KMS-11 (cell line): Measurements from ENCODE around the gene TXNRD2.

Experiments used
- H2AFZ ChIP-seq: fragments of 200-600 bp; sonication (generic); 2 replicates; pipeline ENCODE4 v1.6.1; 2016; ENCODE audit warnings: antibody characterized with exemption, mixed run types, low read depth
- H3K27ac ChIP-seq: fragments of 200-600 bp; sonication (generic); 2 replicates; pipeline ENCODE4 v1.6.1; 2016; ENCODE audit warnings: mild to moderate bottlenecking, mixed run types
- H3K27me3 ChIP-seq: fragments of 200-600 bp; sonication (generic); 2 replicates; pipeline ENCODE4 v1.6.1; 2017; ENCODE audit warnings: mild to moderate bottlenecking, low read depth, mixed run types, moderate library complexity; ENCODE audit not compliant: insufficient read depth
- H3K36me3 ChIP-seq: fragments of 200-600 bp; sonication (generic); 2 replicates; pipeline ENCODE4 v1.6.1; 2017; ENCODE audit warnings: mild to moderate bottlenecking, mixed run types; ENCODE audit not compliant: insufficient read depth
- H3K4me1 ChIP-seq: fragments of 200-600 bp; sonication (generic); 2 replicates; pipeline ENCODE4 v1.6.1; 2016; ENCODE audit warnings: mild to moderate bottlenecking, low read depth, mixed run types; ENCODE audit not compliant: poor library complexity, severe bottlenecking
- H3K4me2 ChIP-seq: fragments of 200-600 bp; sonication (generic); 2 replicates; pipeline ENCODE4 v1.7.0; 2016; ENCODE audit warnings: mild to moderate bottlenecking, mixed run types
- H3K4me3 ChIP-seq: fragments of 200-600 bp; sonication (generic); IDR thresholded peaks from 2 replicates; pipeline ENCODE4 v1.6.1; 2017; ENCODE audit warnings: low read depth, low read length, mixed read lengths; ENCODE audit not compliant: insufficient read depth
- H3K79me2 ChIP-seq: fragments of 200-600 bp; sonication (generic); 2 replicates; pipeline ENCODE4 v1.6.1; 2016; ENCODE audit warnings: low read depth, mixed run types; ENCODE audit not compliant: insufficient read depth
- H3K9ac ChIP-seq: fragments of 200-600 bp; sonication (generic); 2 replicates; pipeline ENCODE4 v1.6.1; 2016; ENCODE audit warnings: mild to moderate bottlenecking, mixed run types
- H4K20me1 ChIP-seq: fragments of 200-600 bp; sonication (generic); 2 replicates; pipeline ENCODE4 v1.6.1; 2016; ENCODE audit warnings: mild to moderate bottlenecking, mixed run types; ENCODE audit not compliant: insufficient read depth
- CTCF ChIP-seq: fragments of 200-600 bp; sonication (generic); conservative IDR thresholded peaks from 2 replicates; pipeline ENCODE4 v1.6.1; 2017; ENCODE audit warnings: low read depth, mild to moderate bottlenecking, antibody characterized with exemption, low read length, moderate library complexity, mixed read lengths

Gene TXNRD2

GRCh38 chr22:19853058-19853878 is 88.3 kb downstream of the TXNRD2 start:
- no peak for TF ChIP-seq CTCF
- H4K20me1 ChIP-seq, result no peaks in the 10 kb centered on the region

DNA sequence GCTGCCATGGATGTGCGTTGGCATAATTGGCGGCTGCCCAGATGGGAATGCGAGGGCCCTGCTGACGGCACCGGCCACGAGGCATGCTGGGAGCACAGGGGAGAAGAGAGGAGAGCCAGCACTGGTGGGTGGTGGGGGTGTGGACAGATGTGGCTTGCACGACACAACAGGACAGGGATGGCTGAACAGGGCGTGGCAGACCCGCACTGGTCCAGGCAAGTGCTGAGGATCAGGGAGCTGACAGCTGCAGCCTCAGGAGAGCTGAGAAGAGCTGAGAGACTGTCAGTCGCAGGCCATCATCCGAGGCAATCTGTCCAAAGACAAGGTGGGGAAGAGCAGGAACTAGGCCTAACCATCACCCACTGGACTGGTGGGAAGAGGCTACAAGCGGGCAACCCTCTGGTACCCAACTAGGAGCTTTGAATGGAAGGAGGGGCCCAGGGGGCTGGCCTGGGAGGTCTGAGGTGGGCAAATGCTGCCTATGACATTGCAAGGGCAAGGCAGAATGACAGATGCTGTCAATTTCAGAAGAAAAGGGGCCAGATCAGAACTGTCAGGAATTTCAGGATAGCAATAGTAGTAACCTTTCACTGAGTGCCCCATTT is 89.3 kb downstream of the TXNRD2 start:
- no peak overlapping the region for H3K4me3 ChIP-seq
- no peak overlapping the region for H2AFZ ChIP-seq
- H3K27ac ChIP-seq, result no peak overlapping the region
- H3K9ac ChIP-seq, result no peak overlapping the region
- no peaks in the 10 kb centered on the region for H3K36me3 ChIP-seq
- H4K20me1 ChIP-seq, result no peaks in the 10 kb centered on the region
- peak overlapping the region; percentile 99; the same call in 1 of the 2 replicates for H3K4me2 ChIP-seq
- TF ChIP-seq CTCF, result no peak
- H3K27me3 ChIP-seq, result no peaks in the 10 kb centered on the region
- H3K79me2 ChIP-seq, result peaks cover 50% of the 10 kb centered on the region
- H3K4me1 ChIP-seq, result peaks cover 46% of the 10 kb centered on the region

More at GRCh38 chr22:19853058-19853878, 88.3 kb downstream of the TXNRD2 start:
- Histone ChIP-seq H3K79me2 (peaks cover 50% of the 10 kb centered on the region), H3K4me3 (no peak overlapping the region), H3K27ac (no peak overlapping the region), H3K9ac (peak overlapping the region; percentile 90; the same call in 1 of the 2 replicates), H3K36me3 (no peaks in the 10 kb centered on the region), H2AFZ (no peak overlapping the region), H3K4me2 (peak overlapping the region; percentile 99), H3K4me1 (peaks cover 40% of the 10 kb centered on the region), H3K27me3 (no peaks in the 10 kb centered on the region)

- H3K79me2 ChIP-seq, result peaks cover 46% of the 10 kb centered on the region
- H3K9ac ChIP-seq, result no peak overlapping the region
- no peak for TF ChIP-seq CTCF
- no peaks in the 10 kb centered on the region for H3K36me3 ChIP-seq
- no peak overlapping the region for H3K4me3 ChIP-seq
- H4K20me1 ChIP-seq, result no peaks in the 10 kb centered on the region
- H3K4me2 ChIP-seq, result no peak overlapping the region
- peaks cover 44% of the 10 kb centered on the region for H3K4me1 ChIP-seq
- H3K27me3 ChIP-seq, result no peaks in the 10 kb centered on the region
- no peak overlapping the region for H2AFZ ChIP-seq
- no peak overlapping the region for H3K27ac ChIP-seq
Observed at GRCh38 chr22:19851291-19852176, 90.1 kb downstream of the TXNRD2 start.

- H4K20me1 ChIP-seq, result no peaks in the 10 kb centered on the region
- no peak for TF ChIP-seq CTCF
- no peak overlapping the region for H3K9ac ChIP-seq
- no peak overlapping the region for H3K27ac ChIP-seq
- no peak overlapping the region for H3K4me2 ChIP-seq
- peaks cover 38% of the 10 kb centered on the region for H3K79me2 ChIP-seq
- H3K27me3 ChIP-seq, result no peaks in the 10 kb centered on the region
- H3K4me1 ChIP-seq, result peaks cover 36% of the 10 kb centered on the region
- H2AFZ ChIP-seq, result no peak overlapping the region
- no peaks in the 10 kb centered on the region for H3K36me3 ChIP-seq
- H3K4me3 ChIP-seq, result no peak overlapping the region
Observed at GRCh38 chr22:19850763-19851109, 90.9 kb downstream of the TXNRD2 start.
